GM08714 (cell line): ENCODE data around the gene PTTG1IP.

ENCODE experiments used
- H3K4me3 ChIP-seq: fragments of 200-500 bp; sonication (Bioruptor generic); 2 replicates; pipeline ENCODE4 v1.5.1; 2014; ENCODE audit warnings: mild to moderate bottlenecking, low read length, inconsistent platforms
- ZNF274 ChIP-seq: IDR thresholded peaks from 2 replicates; pipeline ENCODE4 v1.6.1; 2012; ENCODE audit warnings: mild to moderate bottlenecking, low read depth, low read length

PTTG1IP gene

GRCh38 chr21:44802396-44803153, 70.9 kb downstream of the PTTG1IP start:
- TF ChIP-seq ZNF274 = no peak
- peak overlapping the region; percentile 98 for H3K4me3 ChIP-seq

DNA sequence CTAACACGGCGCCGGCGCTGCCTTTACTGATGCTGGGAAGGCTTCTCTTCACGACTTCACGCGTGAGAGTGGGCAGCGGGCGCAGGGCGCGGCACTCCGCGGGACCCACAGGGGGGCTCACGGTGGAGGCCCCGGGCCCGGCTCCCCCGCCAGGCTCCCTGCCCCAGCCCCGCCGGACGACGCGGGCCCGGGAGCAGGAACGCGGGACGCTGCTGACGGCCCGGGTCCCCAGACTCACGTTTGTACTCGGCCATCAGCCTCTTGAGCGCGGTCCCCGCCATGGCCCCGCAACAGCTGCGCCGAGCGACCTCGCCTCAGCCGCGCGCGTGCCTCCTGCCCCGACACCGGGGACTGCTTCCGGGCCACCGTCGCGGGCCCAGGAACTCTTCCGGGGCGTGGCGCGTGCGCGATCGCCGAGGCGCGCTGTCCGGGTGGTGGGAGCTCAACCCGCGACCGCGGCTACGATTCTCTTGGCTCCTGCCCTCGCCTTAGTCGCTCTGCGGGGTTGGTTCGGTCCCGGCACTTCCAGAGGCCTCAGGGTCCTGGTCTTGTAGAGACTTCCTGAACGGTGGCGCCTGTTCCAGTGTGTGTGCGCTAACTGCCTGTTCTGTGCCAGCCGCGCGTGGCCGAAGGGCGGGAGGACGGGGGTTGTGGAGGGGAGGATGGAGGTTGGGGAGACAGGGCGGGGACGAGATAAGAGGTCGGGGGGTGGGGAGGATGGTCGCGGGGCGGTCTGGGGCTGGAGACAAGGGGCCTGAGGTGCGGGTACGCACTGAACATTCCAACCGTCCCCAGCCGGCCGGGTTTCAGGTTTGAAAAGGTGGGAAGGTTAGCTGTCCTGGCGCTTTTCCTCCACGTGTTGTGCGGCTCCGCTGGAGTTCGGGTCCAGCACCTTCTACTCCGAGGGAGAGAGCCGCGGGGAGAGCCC, 71.8 kb downstream of the PTTG1IP start, which contains the start of gene UBE2G2:
UBE2G2 (minus strand) TSS at position 353 of the 928 bp plus-strand sequence; CDS start at position 281, 72 bp downstream.
- peak within 1 kb of the TSS; percentile 98 for H3K4me3 ChIP-seq
- no peak for TF ChIP-seq ZNF274

DNA sequence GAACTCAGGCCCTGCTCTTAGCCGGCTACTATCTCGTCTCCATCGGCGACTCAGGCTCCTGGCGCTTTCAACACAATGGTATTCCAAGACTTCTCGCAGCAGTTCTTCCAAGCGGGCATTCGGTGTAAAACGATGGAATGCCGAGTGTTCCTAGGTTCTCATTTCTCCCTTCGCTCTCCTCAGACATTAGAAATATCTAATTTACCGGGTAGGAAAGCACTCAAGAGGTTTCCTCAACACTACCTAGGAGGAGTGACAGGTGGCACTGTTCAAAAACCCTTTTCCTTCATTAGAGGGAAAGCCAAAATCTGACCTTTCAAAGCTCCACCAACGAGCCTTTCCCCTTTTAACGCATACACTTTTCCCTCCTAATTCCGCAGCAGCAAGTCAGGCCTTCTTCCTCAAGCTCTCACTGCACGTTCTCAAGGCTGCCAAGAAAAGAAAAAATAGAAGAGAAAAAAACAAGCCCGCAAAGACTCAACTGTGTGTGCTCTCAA, 72.5 kb downstream of the PTTG1IP start:
- peak overlapping the region; percentile 98 for H3K4me3 ChIP-seq
- TF ChIP-seq ZNF274 = no peak

- no peak for TF ChIP-seq ZNF274
- peak overlapping the region; percentile 98 for H3K4me3 ChIP-seq
These were observed 73.4 kb downstream of the PTTG1IP start for GRCh38 chr21:44800103-44800502.

DNA sequence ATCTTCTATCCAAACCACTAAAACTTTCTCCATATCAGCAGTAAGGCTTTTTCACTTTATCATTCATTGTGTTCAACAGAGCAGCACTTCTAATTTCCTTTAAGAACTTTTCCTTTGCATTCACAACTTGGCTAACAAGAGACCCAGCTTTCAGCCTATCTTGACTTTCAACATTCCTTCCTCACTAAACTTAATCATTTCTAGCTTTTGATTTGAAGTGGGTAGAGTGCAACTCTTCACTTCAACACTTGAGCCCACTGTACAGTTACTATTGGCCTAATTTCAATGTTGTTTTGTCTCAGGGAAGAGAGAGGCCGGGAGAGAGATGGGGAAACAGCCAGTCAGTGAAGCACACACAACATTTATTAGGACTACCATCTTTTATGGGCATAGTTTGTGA, 73.8 kb downstream of the PTTG1IP start:
- TF ChIP-seq ZNF274 = no peak
- no peak overlapping the region for H3K4me3 ChIP-seq
